ENCODE measurements around the gene OVOL2. TPM values are rescaled to one million over a fixed set of nuclear protein-coding genes. Genes with fewer than 3 reads are reported as not detected.

Gene OVOL2
- polyA plus RNA-seq, 1 donor = 4.4 TPM

- Histone ChIP-seq H3K27me3 (ENCODE audit: control insufficient read depth, insufficient read depth, low read length) (no peaks in the 10 kb centered on the region), H3K4me3 (ENCODE audit: low read length) (no peak overlapping the region), H3K9me3 (ENCODE audit: control insufficient read depth, low read depth, low read length) (no peaks in the 10 kb centered on the region), H3K36me3 (ENCODE audit: control insufficient read depth, insufficient read depth, low read length) (peaks cover 26% of the 10 kb centered on the region), H3K4me1 (ENCODE audit: control insufficient read depth, insufficient read depth, low read length) (no peaks in the 10 kb centered on the region), H3K27ac (ENCODE audit: low read length) (no peak overlapping the region)
- DNase-seq = no peak
- 83% methylated on average over 1 of the region's 5 CpGs for WGBS (ENCODE audit: insufficient coverage, low lambda C conversion rate)
These were observed 64.7 kb downstream of the OVOL2 start for GRCh38 chr20:17992847-17993513.

GRCh38 chr20:17992224-17992637 is 65.5 kb downstream of the OVOL2 start:
- peaks cover 30% of the 10 kb centered on the region for H3K36me3 ChIP-seq (ENCODE audit: control insufficient read depth, insufficient read depth, low read length)
- DNase-seq = no peak
- 67% methylated on average over 1 of the region's 6 CpGs for WGBS (ENCODE audit: insufficient coverage, low lambda C conversion rate)
- H3K4me1 ChIP-seq (ENCODE audit: control insufficient read depth, insufficient read depth, low read length) = no peaks in the 10 kb centered on the region
- H3K9me3 ChIP-seq (ENCODE audit: control insufficient read depth, low read depth, low read length) = no peaks in the 10 kb centered on the region
- no peak overlapping the region for H3K4me3 ChIP-seq (ENCODE audit: low read length)
- no peaks in the 10 kb centered on the region for H3K27me3 ChIP-seq (ENCODE audit: control insufficient read depth, insufficient read depth, low read length)
- H3K27ac ChIP-seq (ENCODE audit: low read length) = no peak overlapping the region

DNA sequence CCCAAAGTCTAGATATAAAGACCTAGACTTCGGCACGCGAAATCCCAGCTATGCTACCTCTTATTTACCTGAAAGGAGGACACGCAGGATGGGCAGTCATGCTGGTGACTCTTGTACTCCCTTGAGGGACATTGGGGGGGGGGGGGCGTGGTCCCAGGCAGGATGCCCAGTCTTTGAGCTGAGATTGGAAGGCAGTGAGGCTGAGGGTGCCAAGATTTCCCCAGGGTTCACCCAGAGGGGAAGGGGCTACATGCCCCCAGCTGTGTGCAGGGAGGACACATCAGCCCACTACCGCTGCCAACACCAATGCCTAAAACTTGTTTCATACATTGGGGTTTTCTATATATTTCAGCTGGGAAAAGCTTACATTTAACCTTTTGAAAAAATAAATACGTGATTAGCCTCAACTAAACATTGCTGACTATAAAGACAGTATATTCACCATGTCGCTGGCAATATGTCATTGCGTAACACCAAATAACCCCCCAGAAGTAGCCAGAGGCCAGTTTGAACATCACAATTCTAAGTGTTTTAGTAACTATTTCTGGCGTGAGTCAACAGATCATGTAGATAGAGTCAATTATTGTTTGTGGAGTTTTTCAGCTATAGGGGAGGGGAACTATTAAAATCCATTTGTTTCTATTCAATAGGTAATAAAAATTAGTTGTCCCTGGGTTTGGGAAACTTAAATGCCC is 67.3 kb downstream of the OVOL2 start:
- Histone ChIP-seq H3K4me1 (ENCODE audit: control insufficient read depth, insufficient read depth, low read length) (peaks cover 11% of the 10 kb centered on the region), H3K9me3 (ENCODE audit: control insufficient read depth, low read depth, low read length) (no peaks in the 10 kb centered on the region), H3K36me3 (ENCODE audit: control insufficient read depth, insufficient read depth, low read length) (peaks cover 34% of the 10 kb centered on the region), H3K27me3 (ENCODE audit: control insufficient read depth, insufficient read depth, low read length) (no peaks in the 10 kb centered on the region), H3K4me3 (ENCODE audit: low read length) (no peak overlapping the region), H3K27ac (ENCODE audit: low read length) (no peak overlapping the region)
- WGBS (ENCODE audit: insufficient coverage, low lambda C conversion rate) = 100% methylated on average over 1 of the region's 10 CpGs
- no peak for DNase-seq

DNA sequence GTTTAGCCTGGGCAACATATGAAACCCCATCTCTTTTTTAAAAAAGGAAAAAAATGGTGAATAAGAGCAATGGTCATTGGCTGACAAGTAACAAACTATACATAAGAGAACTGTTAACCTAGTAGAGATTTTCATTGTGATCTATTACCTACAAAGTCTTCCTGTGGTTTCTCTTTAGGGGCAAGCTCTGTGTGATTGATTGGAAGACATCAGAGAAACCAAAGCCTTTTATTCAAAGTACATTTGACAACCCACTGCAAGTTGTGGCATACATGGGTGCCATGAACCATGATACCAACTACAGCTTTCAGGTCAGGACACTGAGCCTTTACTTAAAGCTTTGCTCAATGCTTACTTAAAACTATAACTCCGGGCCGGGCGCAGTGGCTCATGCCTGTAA is 69.7 kb downstream of the OVOL2 start:
- no peaks in the 10 kb centered on the region for H3K9me3 ChIP-seq (ENCODE audit: control insufficient read depth, low read depth, low read length)
- no peak for DNase-seq
- no peaks in the 10 kb centered on the region for H3K27me3 ChIP-seq (ENCODE audit: control insufficient read depth, insufficient read depth, low read length)
- peaks cover 34% of the 10 kb centered on the region for H3K36me3 ChIP-seq (ENCODE audit: control insufficient read depth, insufficient read depth, low read length)
- WGBS (ENCODE audit: insufficient coverage, low lambda C conversion rate) = no CpG with 5 or more reads among the region's 3 CpGs
- H3K4me3 ChIP-seq (ENCODE audit: low read length) = no peak overlapping the region
- H3K4me1 ChIP-seq (ENCODE audit: control insufficient read depth, insufficient read depth, low read length) = peaks cover 21% of the 10 kb centered on the region
- H3K27ac ChIP-seq (ENCODE audit: low read length) = no peak overlapping the region

DNA sequence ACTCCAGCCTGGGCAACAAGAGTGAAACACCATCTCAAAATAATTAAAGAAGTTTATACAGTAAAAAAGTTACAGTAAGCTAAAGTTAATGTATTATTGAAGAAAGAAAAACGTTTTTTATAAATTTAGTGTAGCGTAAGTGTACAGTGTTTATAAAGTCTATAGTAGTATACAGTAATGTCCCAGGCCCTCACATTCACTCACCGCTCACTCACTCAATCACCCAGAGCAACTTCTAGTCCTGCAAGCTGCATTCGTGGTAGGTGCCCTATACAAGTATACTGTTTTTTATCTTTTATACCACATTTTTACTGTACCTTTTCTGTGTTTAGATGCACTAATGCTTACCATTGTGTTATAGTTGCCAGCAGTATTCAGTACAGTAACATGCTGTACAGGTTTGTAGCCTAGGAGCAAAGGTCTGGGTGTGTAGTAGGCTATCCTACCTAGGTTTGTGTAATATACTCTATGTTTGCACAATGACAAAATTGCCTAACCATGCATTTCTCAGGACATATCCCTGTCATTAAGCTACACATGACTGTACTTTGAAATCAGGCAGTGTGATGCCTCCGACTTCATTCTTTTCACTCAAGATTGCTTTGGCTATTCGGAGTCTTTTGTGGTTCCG is 72.2 kb downstream of the OVOL2 start:
- no peaks in the 10 kb centered on the region for H3K27me3 ChIP-seq (ENCODE audit: control insufficient read depth, insufficient read depth, low read length)
- peak overlapping the region; percentile 85 for H3K27ac ChIP-seq (ENCODE audit: low read length)
- H3K4me1 ChIP-seq (ENCODE audit: control insufficient read depth, insufficient read depth, low read length) = peaks cover 21% of the 10 kb centered on the region
- peak; percentile 90 to 96 for DNase-seq
- no peak overlapping the region for H3K4me3 ChIP-seq (ENCODE audit: low read length)
- peaks cover 28% of the 10 kb centered on the region for H3K36me3 ChIP-seq (ENCODE audit: control insufficient read depth, insufficient read depth, low read length)
- H3K9me3 ChIP-seq (ENCODE audit: control insufficient read depth, low read depth, low read length) = no peaks in the 10 kb centered on the region
- 67% methylated on average over 3 of the region's 7 CpGs for WGBS (ENCODE audit: insufficient coverage, low lambda C conversion rate)

DNA sequence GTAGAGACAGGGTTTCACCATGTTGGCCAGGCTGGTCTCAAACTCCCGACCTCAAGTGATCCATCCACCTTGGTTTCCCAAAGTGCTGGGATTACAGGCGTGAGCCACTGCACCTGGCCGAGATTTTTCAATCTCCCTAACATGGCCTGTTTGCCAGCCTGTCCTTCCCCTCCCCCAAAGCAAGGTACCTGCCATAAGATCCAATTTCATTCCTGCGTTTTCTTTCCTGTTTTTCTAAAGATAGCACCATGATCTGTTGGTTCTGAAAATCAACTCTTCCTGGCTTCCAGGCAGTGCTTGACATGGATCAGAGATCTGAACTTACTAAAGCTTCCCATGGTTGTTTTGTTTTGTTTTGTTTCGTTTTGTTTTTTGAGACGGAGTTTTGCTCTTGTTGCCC is 81.4 kb downstream of the OVOL2 start:
- H3K27me3 ChIP-seq (ENCODE audit: control insufficient read depth, insufficient read depth, low read length) = no peaks in the 10 kb centered on the region
- no peaks in the 10 kb centered on the region for H3K9me3 ChIP-seq (ENCODE audit: control insufficient read depth, low read depth, low read length)
- peaks cover 27% of the 10 kb centered on the region for H3K36me3 ChIP-seq (ENCODE audit: control insufficient read depth, insufficient read depth, low read length)
- DNase-seq = no peak
- WGBS (ENCODE audit: insufficient coverage, low lambda C conversion rate) = 100% methylated on average over 1 of the region's 6 CpGs
- no peak overlapping the region for H3K27ac ChIP-seq (ENCODE audit: low read length)
- H3K4me1 ChIP-seq (ENCODE audit: control insufficient read depth, insufficient read depth, low read length) = peaks cover 6% of the 10 kb centered on the region
- no peak overlapping the region for H3K4me3 ChIP-seq (ENCODE audit: low read length)

Other genes with a start within 250 kb of the OVOL2 start
- gene SNX5, start 89.1 kb downstream of the OVOL2 start, polyA plus RNA-seq = 197 TPM
- gene MGME1, start 88.9 kb downstream of the OVOL2 start, polyA plus RNA-seq = 33.3 TPM
- 20.3 TPM for gene KAT14, start 79.9 kb upstream of the OVOL2 start, polyA plus RNA-seq
- 22.6 TPM for gene PET117, start 79.9 kb upstream of the OVOL2 start, polyA plus RNA-seq
- 22.1 TPM for gene ZNF133, start 230.6 kb upstream of the OVOL2 start, polyA plus RNA-seq